A673 (cell line): ENCODE results near the gene ADARB2.

Experiments used
- CTCF ChIP-seq: fragments of 300-800, 200-600 bp; sonication (generic); conservative IDR thresholded peaks from 2 replicates; pipeline ENCODE4 v1.5.1; 2017; ENCODE audit warnings: low read depth, mild to moderate bottlenecking, antibody characterized with exemption, low read length, moderate library complexity, mixed read lengths
- EZH2 ChIP-seq: fragments of 200-600 bp; sonication (generic); IDR thresholded peaks from 2 replicates; pipeline ENCODE4 v1.6.1; 2017; ENCODE audit warnings: borderline replicate concordance, low read depth, mild to moderate bottlenecking, mixed read lengths, antibody characterized with exemption, low read length; ENCODE audit not compliant: poor library complexity, severe bottlenecking

- TF ChIP-seq CTCF (peak; percentile 17; the same call in 1 of the 2 replicates), EZH2 (no peak)
These were observed 365.1 kb downstream of the ADARB2 start for GRCh38 chr10:1372212-1372611.
